HepG2 (cell line): ENCODE results near the gene ABHD4. TPM values are rescaled to one million over a fixed set of nuclear protein-coding genes. Genes with fewer than 3 reads are reported as not detected.

ENCODE experiments used
- IRX3 ChIP-seq: sonication (generic); formaldehyde crosslinking; IDR thresholded peaks from 2 replicates; pipeline ENCODE4 v1.8.1; 2023; ENCODE audit warnings: mild to moderate bottlenecking, low read depth, missing genetic modification reagents, borderline replicate concordance
- NRL ChIP-seq: sonication (generic); formaldehyde crosslinking; IDR thresholded peaks from 2 replicates; pipeline ENCODE4 v1.5.0; 2020; ENCODE audit warnings: missing genetic modification reagents, mild to moderate bottlenecking, moderate library complexity, borderline replicate concordance
- SP140L ChIP-seq: sonication (generic); formaldehyde crosslinking; IDR thresholded peaks from 2 replicates; pipeline ENCODE4 v1.4.0; 2020; ENCODE audit warnings: missing genetic modification reagents, borderline replicate concordance
- ZBTB40 ChIP-seq, 2 experiments: fragments of 450-650 bp in 1 of 2; sonication (generic) in 1 of 2; formaldehyde crosslinking in 1 of 2; IDR thresholded peaks; 2 replicates each; pipeline versions ENCODE4 v1.6.1 to v1.8.0; 2016 to 2022; ENCODE audit warnings: antibody characterized with exemption in 1 of 2, mild to moderate bottlenecking in 1 of 2, missing genetic modification reagents in 1 of 2
- ZFP1 ChIP-seq: IDR thresholded peaks from 2 replicates; pipeline ENCODE4 v1.6.1; 2016
- ZNF318 ChIP-seq: sonication (generic); formaldehyde crosslinking; IDR thresholded peaks from 2 replicates; pipeline ENCODE4 v1.4.0; 2020; ENCODE audit warnings: mild to moderate bottlenecking, missing genetic modification reagents
- ZNF383 ChIP-seq: sonication (generic); formaldehyde crosslinking; IDR thresholded peaks from 2 replicates; pipeline ENCODE4 v1.4.0; 2020; ENCODE audit warnings: missing genetic modification reagents, mild to moderate bottlenecking, borderline replicate concordance
- ZNF557 ChIP-seq: sonication (generic); formaldehyde crosslinking; IDR thresholded peaks from 2 replicates; pipeline ENCODE4 v1.4.0; 2020; ENCODE audit warnings: missing genetic modification reagents
- ZNF597 ChIP-seq: sonication (generic); formaldehyde crosslinking; IDR thresholded peaks from 2 replicates; pipeline ENCODE4 v1.5.0; 2020; ENCODE audit warnings: missing genetic modification reagents
- polyA plus RNA-seq, 8 experiments: library from polyadenylated mRNA; depleted of rRNA in 3 of 8; stranded (reverse) in 7 of 8; unstranded in 1 of 8; fragments of >200 nt; fragmentation: Illumina TruSeq in 4 of 8; extraction: Trizol in 4 of 8; gene quantifications; 2 replicates each; pipeline versions ENCODE4 v1.2.1 to v1.2.3, GENCODE V29; 2011 to 2016; ENCODE audit warnings: low read depth in 4 of 8, missing spikeins in 1 of 8, mixed read lengths in 1 of 8; ENCODE audit not compliant: insufficient read depth in 1 of 8
- total RNA-seq, 5 experiments: library from RNA; depleted of rRNA; stranded (reverse); fragments of >200 nt; fragmentation: Illumina TruSeq; extraction: Trizol; gene quantifications; 2 replicates each; pipeline ENCODE4 v1.2.3, GENCODE V29; 2016; ENCODE audit warnings: low read depth in 1 of 5

ABHD4 gene
- total and polyA plus RNA-seq, 2 of the 13 experiments (the other 11 are each of a cell fraction or from before 2014, with no cell fraction given), result 16.1 to 47.5 TPM

GRCh38 chr14:22561661-22562579 is 36.2 kb upstream of the ABHD4 start (continued):
- no peak for TF ChIP-seq ZNF597 (CRISPR knock-in tag)
- no peak for TF ChIP-seq IRX3
- TF ChIP-seq ZFP1 (CRISPR knock-in tag), result no peak
- no peak for TF ChIP-seq ZNF318
- TF ChIP-seq SP140L, result no peak
- TF ChIP-seq NRL (CRISPR knock-in tag), result no peak
- no peak for TF ChIP-seq ZNF383 (CRISPR knock-in tag)
- TF ChIP-seq ZBTB40 (IDR thresholded peaks at IDR 0.05), result no peak
- TF ChIP-seq ZBTB40 (CRISPR knock-in tag; IDR thresholded peaks at IDR 0.05), result no peak
- no peak for TF ChIP-seq ZNF557 (CRISPR knock-in tag)
